Tibial nerve (tissue), 4 donors: Measurements from ENCODE around the gene ZFYVE28. TPM values are rescaled to one million over a fixed set of nuclear protein-coding genes. Genes with fewer than 3 reads are reported as not detected.
A peak's percentile ranks its signal among the peaks of the same experiment; 100 is the strongest.

ENCODE experiments used
- DNase-seq, 2 donors: peaks; one replicate each; pipeline ENCODE4 v3.0.0-alpha.2; 2019; ENCODE audit warnings: low spot score in 2 of 2
- H3K27ac ChIP-seq, 4 donors: fragments of 200-600 bp; sonication (generic) in 3 of 4; one replicate each; pipeline ENCODE4 v1.5.1; 2017 to 2019; ENCODE audit warnings: mild to moderate bottlenecking in 1 of 4
- H3K27me3 ChIP-seq, 2 donors: fragments of 200-600 bp; sonication (generic) in 1 of 2; one replicate each; pipeline versions ENCODE4 v1.5.1 to v1.6.0; 2017 to 2019
- H3K36me3 ChIP-seq, 3 donors: fragments of 200-600 bp; sonication (generic); one replicate each; pipeline ENCODE4 v1.5.1; 2018 to 2019
- H3K4me1 ChIP-seq, 4 donors: fragments of 200-600 bp; sonication (generic) in 3 of 4; one replicate each; pipeline ENCODE4 v1.5.1; 2017 to 2019
- H3K4me3 ChIP-seq, 4 donors: fragments of 200-600 bp; sonication (generic) in 3 of 4; one replicate each; pipeline ENCODE4 v1.5.1; 2017 to 2019; ENCODE audit warnings: mild to moderate bottlenecking in 1 of 4, moderate library complexity in 1 of 4
- H3K9me3 ChIP-seq, 4 donors: fragments of 200-600 bp; sonication (generic) in 3 of 4; one replicate each; pipeline ENCODE4 v1.5.1; 2017 to 2019
- EP300 ChIP-seq, 2 donors: sonication (generic); formaldehyde crosslinking; IDR thresholded peaks; one replicate each; pipeline ENCODE4 v1.6.1; 2017; ENCODE audit warnings: antibody characterized with exemption in 2 of 2, mild to moderate bottlenecking in 1 of 2
- POLR2A ChIP-seq, 2 donors: fragments of 450-650 bp; IDR thresholded peaks; one replicate each; pipeline ENCODE4 v1.6.1; 2017; ENCODE audit warnings: antibody characterized with exemption in 2 of 2, mild to moderate bottlenecking in 2 of 2, moderate library complexity in 2 of 2
- WGBS, 2 donors: methylation state at CpG; one replicate each; pipeline ENCODE4 v1.1.5; 2018; 5-methylcytosine and 5-hydroxymethylcytosine counted together
- total RNA-seq, 4 donors: library from RNA; depleted of rRNA; stranded (reverse); fragments of >200 nt; gene quantifications; one replicate each; pipeline ENCODE4 v1.1.0, GENCODE V29; 2016
- TF ChIP-seq, protein P1 (sequence below), 5 experiments: fragments of 200-600 bp in 3 of 5; fragments of 450-650 bp in 2 of 5; sonication (generic) in 3 of 5; IDR thresholded peaks; one replicate each; pipeline ENCODE4 v1.5.1; 2016 to 2019; ENCODE audit warnings: antibody characterized with exemption in 5 of 5, mild to moderate bottlenecking in 3 of 5, moderate library complexity in 2 of 5

The ZFYVE28 gene
- total RNA-seq, 4 donors from 2014 or later, result 16.2 to 44.4 (median 26.5) TPM

DNA sequence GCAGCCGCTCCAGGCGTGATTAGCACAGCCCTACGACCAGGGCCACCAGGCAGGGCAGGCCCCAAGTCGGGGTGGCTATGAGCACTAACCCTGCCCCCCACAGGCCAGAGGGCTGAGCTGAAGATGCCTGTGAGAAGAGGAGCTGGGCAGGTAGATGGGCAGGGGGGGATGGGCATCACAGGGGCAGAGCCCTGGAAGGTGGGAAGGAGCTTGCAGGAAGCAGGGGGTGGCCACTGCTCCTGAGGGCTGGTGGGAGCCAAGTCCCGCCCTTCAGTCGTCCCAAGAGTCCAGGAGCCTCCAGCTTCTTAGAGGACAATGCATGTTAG, 149.3 kb downstream of the ZFYVE28 start:
- TF ChIP-seq POLR2A (IDR thresholded peaks at IDR 0.05) (no peak), EP300 (IDR thresholded peaks at IDR 0.05) (no peak)
- TF ChIP-seq, protein P1, sequence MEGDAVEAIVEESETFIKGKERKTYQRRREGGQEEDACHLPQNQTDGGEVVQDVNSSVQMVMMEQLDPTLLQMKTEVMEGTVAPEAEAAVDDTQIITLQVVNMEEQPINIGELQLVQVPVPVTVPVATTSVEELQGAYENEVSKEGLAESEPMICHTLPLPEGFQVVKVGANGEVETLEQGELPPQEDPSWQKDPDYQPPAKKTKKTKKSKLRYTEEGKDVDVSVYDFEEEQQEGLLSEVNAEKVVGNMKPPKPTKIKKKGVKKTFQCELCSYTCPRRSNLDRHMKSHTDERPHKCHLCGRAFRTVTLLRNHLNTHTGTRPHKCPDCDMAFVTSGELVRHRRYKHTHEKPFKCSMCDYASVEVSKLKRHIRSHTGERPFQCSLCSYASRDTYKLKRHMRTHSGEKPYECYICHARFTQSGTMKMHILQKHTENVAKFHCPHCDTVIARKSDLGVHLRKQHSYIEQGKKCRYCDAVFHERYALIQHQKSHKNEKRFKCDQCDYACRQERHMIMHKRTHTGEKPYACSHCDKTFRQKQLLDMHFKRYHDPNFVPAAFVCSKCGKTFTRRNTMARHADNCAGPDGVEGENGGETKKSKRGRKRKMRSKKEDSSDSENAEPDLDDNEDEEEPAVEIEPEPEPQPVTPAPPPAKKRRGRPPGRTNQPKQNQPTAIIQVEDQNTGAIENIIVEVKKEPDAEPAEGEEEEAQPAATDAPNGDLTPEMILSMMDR (IDR thresholded peaks at IDR 0.05), result no peak
- Histone ChIP-seq H3K4me3 (no peak overlapping the region), H3K36me3 (peaks cover 0 to 45% (median 0%) of the 10 kb centered on the region in 3 donors), H3K4me1 (peaks cover 0 to 29% (median 14%) of the 10 kb centered on the region in 4 donors), H3K27ac (no peak overlapping the region), H3K27me3 (no peaks in the 10 kb centered on the region), H3K9me3 (no peaks in the 10 kb centered on the region)
- no peak for DNase-seq
- 55 to 70% methylated on average over 3 to 6 of the region's 6 CpGs for WGBS, 2 donors

DNA sequence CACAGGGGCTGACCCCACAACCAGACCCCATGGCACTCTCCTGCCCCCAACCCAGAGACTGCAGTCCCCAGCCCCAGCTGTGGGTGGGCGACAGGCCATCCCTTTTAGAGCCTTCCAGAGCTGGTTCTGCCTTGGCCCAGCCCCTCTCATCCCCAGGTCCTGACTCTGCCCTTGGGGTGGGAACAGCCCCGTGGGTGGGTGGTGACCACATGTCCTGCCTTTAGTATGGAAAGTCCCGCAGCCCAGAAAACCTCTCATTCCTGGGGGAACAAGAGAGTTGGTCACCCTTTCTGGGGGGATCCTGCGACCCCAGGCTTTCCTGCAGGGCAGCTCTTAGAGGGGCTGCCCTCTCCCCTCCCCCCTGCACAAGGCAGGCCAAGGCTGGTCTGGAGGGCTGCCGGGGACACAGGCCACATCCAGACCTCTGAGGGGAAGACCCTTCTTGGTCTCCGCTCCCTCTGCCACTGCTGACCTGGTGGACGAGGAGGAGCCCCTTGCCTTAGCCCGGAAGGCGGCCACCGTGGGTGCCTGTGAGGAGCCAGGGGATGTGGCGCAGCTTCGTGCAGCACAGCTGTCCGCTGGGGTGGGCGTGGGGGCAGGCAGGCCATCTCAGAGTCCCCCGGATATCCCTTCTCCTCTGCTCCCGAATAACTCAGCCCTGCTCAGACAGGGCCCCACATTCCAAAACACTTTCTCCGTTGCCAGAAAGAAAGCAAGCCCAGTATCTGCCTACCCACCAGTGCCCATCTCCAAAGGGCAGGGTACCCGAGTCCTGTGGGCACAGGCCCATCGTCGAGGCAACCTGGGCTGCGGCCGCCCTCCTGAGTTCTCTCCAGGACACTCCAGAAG, 149.9 kb downstream of the ZFYVE28 start:
- Histone ChIP-seq H3K36me3 (peaks cover 0 to 39% (median 0%) of the 10 kb centered on the region in 3 donors), H3K27ac (no peak overlapping the region), H3K4me1 (peaks cover 0 to 35% (median 14%) of the 10 kb centered on the region in 4 donors), H3K4me3 (no peak overlapping the region), H3K27me3 (no peaks in the 10 kb centered on the region), H3K9me3 (no peaks in the 10 kb centered on the region)
- no peak for DNase-seq
- 73 to 80% methylated on average over 12 to 20 of the region's 22 CpGs for WGBS, 2 donors
- TF ChIP-seq EP300 (IDR thresholded peaks at IDR 0.05) (no peak), POLR2A (IDR thresholded peaks at IDR 0.05) (no peak)
- TF ChIP-seq, protein P1 (IDR thresholded peaks at IDR 0.05), result no peak

DNA sequence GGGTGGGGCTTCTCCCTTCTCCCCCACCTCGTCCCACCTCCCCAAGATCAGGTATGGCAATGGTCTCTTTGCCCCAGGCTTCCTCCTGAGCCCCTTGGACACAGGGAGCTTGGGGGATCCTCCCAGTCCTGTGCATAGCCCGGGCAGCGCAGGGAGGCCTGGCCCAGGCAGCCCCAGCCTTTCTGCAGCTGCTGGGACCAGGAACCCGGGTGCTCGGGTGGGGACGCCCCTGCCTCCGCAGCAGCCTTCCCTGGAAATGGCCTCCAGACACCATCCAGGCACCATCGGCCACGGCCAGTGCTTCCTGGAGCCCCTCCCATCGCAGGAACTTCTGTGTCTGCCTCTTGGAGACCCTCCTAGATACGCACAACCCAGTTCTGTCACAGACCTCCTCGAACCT, 150.6 kb downstream of the ZFYVE28 start:
- no peak for DNase-seq
- TF ChIP-seq POLR2A (IDR thresholded peaks at IDR 0.05), result no peak
- no peak for TF ChIP-seq EP300 (IDR thresholded peaks at IDR 0.05)
- TF ChIP-seq, protein P1 (IDR thresholded peaks at IDR 0.05), result no peak
- WGBS, 2 donors, result 83 to 89% methylated on average over 12 of the region's 12 CpGs
- Histone ChIP-seq H3K27me3 (no peaks in the 10 kb centered on the region), H3K4me1 (peaks cover 0 to 42% (median 21%) of the 10 kb centered on the region in 4 donors), H3K4me3 (no peak overlapping the region), H3K36me3 (peaks cover 0 to 31% (median 0%) of the 10 kb centered on the region in 3 donors), H3K27ac (no peak overlapping the region), H3K9me3 (no peaks in the 10 kb centered on the region)

DNA sequence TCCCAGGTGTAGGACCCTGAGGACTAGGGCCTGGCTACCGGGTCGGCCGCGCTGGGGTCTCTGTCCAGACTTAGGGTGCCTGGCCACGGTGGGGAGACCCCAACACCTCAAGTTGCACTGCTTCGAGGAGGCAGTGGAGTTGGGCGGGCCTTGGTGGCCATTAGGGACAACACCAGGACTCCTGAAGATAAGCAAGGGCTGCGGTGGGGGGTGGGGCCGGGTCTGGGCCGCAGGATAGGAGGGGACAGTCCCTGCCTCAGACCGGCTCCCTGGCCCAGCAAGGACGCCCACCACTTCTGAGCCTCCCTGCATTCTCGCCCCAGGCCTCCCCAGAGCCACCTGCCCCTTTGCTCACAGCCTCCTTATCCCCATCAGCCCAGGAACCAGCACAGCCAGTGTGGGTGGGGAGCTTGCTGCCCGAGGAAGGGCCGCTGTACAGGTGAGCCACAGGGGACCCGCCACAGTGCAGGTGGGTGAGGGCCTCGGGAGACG, 151.1 kb downstream of the ZFYVE28 start:
- DNase-seq, result no peak
- Histone ChIP-seq H3K27ac (peak overlapping the region in 2 of 4 donors; percentile 26 to 52), H3K27me3 (no peaks in the 10 kb centered on the region), H3K4me3 (no peak overlapping the region), H3K4me1 (peaks cover 0 to 45% (median 24%) of the 10 kb centered on the region in 4 donors), H3K36me3 (peaks cover 0 to 27% (median 0%) of the 10 kb centered on the region in 3 donors), H3K9me3 (no peaks in the 10 kb centered on the region)
- TF ChIP-seq EP300 (IDR thresholded peaks at IDR 0.05) (no peak), POLR2A (IDR thresholded peaks at IDR 0.05) (no peak)
- TF ChIP-seq, protein P1 (IDR thresholded peaks at IDR 0.05), result no peak
- WGBS, 2 donors, result 84 to 88% methylated on average over 5 to 9 of the region's 18 CpGs

DNA sequence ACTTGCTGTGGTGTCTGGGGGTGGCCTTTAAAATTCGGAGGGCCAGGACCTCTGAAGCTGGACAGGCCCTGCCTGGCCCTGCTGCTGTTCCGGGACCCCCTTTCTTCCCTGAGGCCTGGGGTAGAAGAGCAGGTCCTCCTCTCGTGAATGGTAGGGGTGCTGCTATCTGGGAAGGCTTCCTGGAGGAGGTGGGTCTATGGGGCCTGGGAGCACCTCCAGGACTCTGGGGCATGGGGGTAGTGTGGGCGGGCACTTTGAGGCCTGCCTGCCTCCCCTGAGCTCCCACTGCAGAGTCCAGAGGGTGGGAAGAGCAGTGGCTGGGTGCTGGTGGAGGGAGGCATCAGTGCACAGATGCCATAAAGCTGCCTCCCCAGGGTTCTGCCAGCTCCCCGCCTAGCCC, 151.6 kb downstream of the ZFYVE28 start:
- no peak overlapping the region for H3K4me3 ChIP-seq
- H3K27ac ChIP-seq, result peak overlapping the region in 2 of 4 donors; percentile 26 to 52
- 62 to 82% methylated on average over 5 of the region's 5 CpGs for WGBS, 2 donors
- TF ChIP-seq EP300 (IDR thresholded peaks at IDR 0.05) (no peak), POLR2A (IDR thresholded peaks at IDR 0.05) (no peak)
- TF ChIP-seq, protein P1 (IDR thresholded peaks at IDR 0.05), result no peak
- no peak for DNase-seq
- H3K27me3 ChIP-seq, result no peaks in the 10 kb centered on the region
- peaks cover 0 to 22% (median 0%) of the 10 kb centered on the region in 3 donors for H3K36me3 ChIP-seq
- no peaks in the 10 kb centered on the region for H3K9me3 ChIP-seq
- H3K4me1 ChIP-seq, result peaks cover 0 to 45% (median 24%) of the 10 kb centered on the region in 4 donors
